Natural killer cell (primary cell): Measurements from ENCODE around the gene TRIM39. TPM values are rescaled to one million over a fixed set of nuclear protein-coding genes. Genes with fewer than 3 reads are reported as not detected.

Source experiments
- ATAC-seq, 3 donors: fragments of 150-1000 bp in 2 of 3; fragments of 200-7000 bp in 1 of 3; cut with Tn5 transposase; 1 replicate in 1 of 3; 2 replicates in 2 of 3; pipeline ENCODE4 v1.10.0; 2021; ENCODE audit warnings: mild to moderate bottlenecking in 2 of 3, moderate library complexity in 2 of 3
- DNase-seq, 2 donors: peaks; one replicate each; pipeline versions ENCODE4 v3.0.0 to v3.0.0-alpha.2; 2013 to 2021; ENCODE audit warnings: mixed read lengths in 1 of 2
- H3K27ac ChIP-seq: one replicate; pipeline ENCODE4 v1.5.1; 2013; ENCODE audit warnings: mild to moderate bottlenecking, low read length
- H3K27me3 ChIP-seq: one replicate; pipeline ENCODE4 v1.6.1; 2013; ENCODE audit warnings: low read length; ENCODE audit not compliant: control insufficient read depth, insufficient read depth
- H3K36me3 ChIP-seq: one replicate; pipeline ENCODE4 v1.6.1; 2013; ENCODE audit warnings: low read length; ENCODE audit not compliant: control insufficient read depth, insufficient read depth
- H3K4me1 ChIP-seq: one replicate; pipeline ENCODE4 v1.6.1; 2013; ENCODE audit warnings: low read length; ENCODE audit not compliant: control insufficient read depth, insufficient read depth
- H3K4me3 ChIP-seq: one replicate; pipeline ENCODE4 v1.5.1; 2013; ENCODE audit warnings: low read length
- H3K9me3 ChIP-seq: one replicate; pipeline ENCODE4 v1.6.1; 2013; ENCODE audit warnings: low read length; ENCODE audit not compliant: control insufficient read depth, insufficient read depth
- H3K27ac Mint-ChIP-seq, 2 donors: one replicate each; pipeline ENCODE4 v1.8.0; 2022; ENCODE audit warnings: mild to moderate bottlenecking in 2 of 2, mixed read lengths in 2 of 2, moderate library complexity in 1 of 2
- H3K27me3 Mint-ChIP-seq, 2 donors: one replicate each; pipeline ENCODE4 v1.8.0; 2022; ENCODE audit warnings: low read depth in 2 of 2, mixed read lengths in 2 of 2
- H3K36me3 Mint-ChIP-seq: one replicate; pipeline ENCODE4 v1.8.0; 2022; ENCODE audit warnings: mixed read lengths
- H3K4me1 Mint-ChIP-seq, 2 donors: one replicate each; pipeline ENCODE4 v1.8.0; 2022; ENCODE audit warnings: mixed read lengths in 2 of 2
- H3K4me3 Mint-ChIP-seq: one replicate; pipeline ENCODE4 v1.8.0; 2022; ENCODE audit warnings: mild to moderate bottlenecking, moderate library complexity, mixed read lengths
- H3K9me3 Mint-ChIP-seq, 2 donors: one replicate each; pipeline ENCODE4 v1.8.0; 2022; ENCODE audit warnings: mixed read lengths in 2 of 2
- WGBS: methylation state at CpG from one replicate; pipeline ENCODE4 v1.1.7; 2013; ENCODE audit warnings: missing lambda C conversion rate; ENCODE audit not compliant: insufficient coverage; 5-methylcytosine and 5-hydroxymethylcytosine counted together
- intact Hi-C: fragments of 100-400 bp; cut with micrococcal nuclease; formaldehyde crosslinking; loops from one replicate; pipeline ENCODE4 v1.14.2; 2022
- total RNA-seq, 4 donors: library from RNA; stranded (reverse); fragments of 120-200 nt in 1 of 4; gene quantifications; one replicate each; pipeline versions ENCODE4 v1.2.3 to v1.2.4, GENCODE V29; 2013 to 2022
- TF ChIP-seq, protein P1 (sequence below): fragments of 200-600 bp; IDR thresholded peaks from one replicate; pipeline ENCODE4 v1.8.0; 2022; ENCODE audit warnings: antibody characterized with exemption

The TRIM39 gene
- total RNA-seq, 3 donors from 2014 or later (not counting 1 experiment from before 2014, with no cell fraction given): 32.1 to 40.1 (median 38.5) TPM

DNA sequence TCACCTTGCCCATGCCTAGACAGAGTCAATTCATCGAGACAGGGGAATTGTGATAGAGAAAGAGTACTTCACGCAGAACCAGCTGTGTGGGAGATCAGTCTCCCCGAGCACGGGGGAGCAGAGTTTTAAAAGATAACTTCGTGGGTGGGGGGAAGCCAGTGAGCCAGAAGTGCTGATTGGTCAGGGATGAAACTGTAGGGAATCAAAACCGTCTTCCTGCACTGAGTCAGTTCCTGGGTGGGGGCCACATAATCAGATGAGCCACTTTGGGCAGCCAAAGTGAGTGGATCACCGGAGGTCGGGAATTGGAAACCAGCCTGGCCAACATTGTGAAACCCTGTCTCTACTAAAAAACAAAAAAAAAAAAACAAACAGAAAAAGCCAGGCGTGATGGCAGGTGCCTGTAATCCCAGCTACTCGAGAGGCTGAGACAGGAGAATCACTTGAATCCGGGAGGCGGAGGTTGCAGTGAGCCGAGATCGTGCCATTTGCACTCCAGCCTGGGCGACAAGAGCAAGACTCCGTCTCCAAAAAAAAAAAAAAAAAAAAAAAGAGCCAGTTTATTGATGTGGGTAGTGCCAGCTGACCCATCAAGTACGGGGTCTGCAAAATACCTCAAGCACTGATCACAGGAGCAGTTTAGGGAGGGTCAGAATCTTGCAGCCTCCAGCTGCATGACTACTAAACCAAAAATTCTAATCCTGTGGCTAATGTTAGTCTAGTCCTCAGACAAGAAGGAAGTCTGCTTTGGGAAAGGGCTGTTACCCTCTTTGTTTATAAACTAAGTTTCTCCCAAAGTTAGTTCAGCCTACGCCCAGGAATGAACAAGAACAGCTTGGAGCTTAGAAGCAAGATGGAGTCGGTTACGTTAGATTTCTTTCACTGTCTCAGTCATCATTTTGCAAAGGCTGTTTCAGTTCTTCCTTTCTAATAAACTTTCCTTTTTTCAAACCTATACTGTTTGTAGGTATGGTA is 3.9 kb upstream of the TRIM39 start:
- Mint-ChIP-seq H3K36me3 (no peaks in the 10 kb centered on the region), H3K27ac (peak overlapping the region; percentile 98 to 99), H3K4me1 (peaks cover 73 to 93% of the 10 kb centered on the region in 2 donors), H3K9me3 (no peaks in the 10 kb centered on the region), H3K27me3 (no peaks in the 10 kb centered on the region), H3K4me3 (peak overlapping the region; percentile 40)
- H3K36me3 ChIP-seq: peaks cover 4% of the 10 kb centered on the region
- TF ChIP-seq, protein P1, sequence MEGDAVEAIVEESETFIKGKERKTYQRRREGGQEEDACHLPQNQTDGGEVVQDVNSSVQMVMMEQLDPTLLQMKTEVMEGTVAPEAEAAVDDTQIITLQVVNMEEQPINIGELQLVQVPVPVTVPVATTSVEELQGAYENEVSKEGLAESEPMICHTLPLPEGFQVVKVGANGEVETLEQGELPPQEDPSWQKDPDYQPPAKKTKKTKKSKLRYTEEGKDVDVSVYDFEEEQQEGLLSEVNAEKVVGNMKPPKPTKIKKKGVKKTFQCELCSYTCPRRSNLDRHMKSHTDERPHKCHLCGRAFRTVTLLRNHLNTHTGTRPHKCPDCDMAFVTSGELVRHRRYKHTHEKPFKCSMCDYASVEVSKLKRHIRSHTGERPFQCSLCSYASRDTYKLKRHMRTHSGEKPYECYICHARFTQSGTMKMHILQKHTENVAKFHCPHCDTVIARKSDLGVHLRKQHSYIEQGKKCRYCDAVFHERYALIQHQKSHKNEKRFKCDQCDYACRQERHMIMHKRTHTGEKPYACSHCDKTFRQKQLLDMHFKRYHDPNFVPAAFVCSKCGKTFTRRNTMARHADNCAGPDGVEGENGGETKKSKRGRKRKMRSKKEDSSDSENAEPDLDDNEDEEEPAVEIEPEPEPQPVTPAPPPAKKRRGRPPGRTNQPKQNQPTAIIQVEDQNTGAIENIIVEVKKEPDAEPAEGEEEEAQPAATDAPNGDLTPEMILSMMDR: no peak
- H3K27me3 ChIP-seq: no peaks in the 10 kb centered on the region
- H3K4me1 ChIP-seq: peaks cover 42% of the 10 kb centered on the region
- H3K9me3 ChIP-seq: no peaks in the 10 kb centered on the region
- H3K27ac ChIP-seq: peak overlapping the region; percentile 9
- intact Hi-C loops: no loop called here
- no peak overlapping the region for H3K4me3 ChIP-seq
- no peak for ATAC-seq
- WGBS: 77% methylated on average over 20 of the region's 20 CpGs
- no peak for DNase-seq

DNA sequence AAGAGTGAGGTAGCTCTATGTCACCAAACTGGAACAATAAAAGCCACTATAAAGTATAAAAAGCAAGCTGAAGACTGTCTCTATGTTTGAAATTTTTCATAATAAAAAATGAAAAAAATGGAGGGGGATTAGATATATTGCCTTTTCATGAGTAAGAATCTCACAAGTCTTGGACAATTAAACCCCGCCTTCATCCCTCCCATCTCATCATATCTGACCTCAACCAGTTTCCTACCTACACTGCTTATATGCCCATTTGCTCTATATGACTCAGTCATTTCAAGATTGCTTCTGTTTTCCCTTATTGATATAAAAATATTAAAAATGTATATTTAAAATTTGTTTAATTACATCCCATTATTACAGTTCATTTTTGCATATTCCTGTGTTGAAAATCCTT is 2.9 kb upstream of the TRIM39 start:
- intact Hi-C loops: no loop called here
- H3K4me1 Mint-ChIP-seq: peaks cover 67 to 87% of the 10 kb centered on the region in 2 donors
- peak in 1 of 2 donors; percentile 26 for DNase-seq
- H3K36me3 ChIP-seq: peaks cover 3% of the 10 kb centered on the region
- H3K4me3 Mint-ChIP-seq: peak overlapping the region; percentile 17
- WGBS: 100% methylated on average over 1 of the region's 1 CpG
- no peak for ATAC-seq
- no peak overlapping the region for H3K27ac ChIP-seq
- H3K9me3 Mint-ChIP-seq: no peaks in the 10 kb centered on the region
- no peaks in the 10 kb centered on the region for H3K36me3 Mint-ChIP-seq
- peak overlapping the region; percentile 98 to 99 for H3K27ac Mint-ChIP-seq
- H3K4me1 ChIP-seq: peaks cover 37% of the 10 kb centered on the region
- no peaks in the 10 kb centered on the region for H3K9me3 ChIP-seq
- TF ChIP-seq, protein P1: no peak
- no peak overlapping the region for H3K4me3 ChIP-seq
- H3K27me3 Mint-ChIP-seq: no peaks in the 10 kb centered on the region
- no peaks in the 10 kb centered on the region for H3K27me3 ChIP-seq

DNA sequence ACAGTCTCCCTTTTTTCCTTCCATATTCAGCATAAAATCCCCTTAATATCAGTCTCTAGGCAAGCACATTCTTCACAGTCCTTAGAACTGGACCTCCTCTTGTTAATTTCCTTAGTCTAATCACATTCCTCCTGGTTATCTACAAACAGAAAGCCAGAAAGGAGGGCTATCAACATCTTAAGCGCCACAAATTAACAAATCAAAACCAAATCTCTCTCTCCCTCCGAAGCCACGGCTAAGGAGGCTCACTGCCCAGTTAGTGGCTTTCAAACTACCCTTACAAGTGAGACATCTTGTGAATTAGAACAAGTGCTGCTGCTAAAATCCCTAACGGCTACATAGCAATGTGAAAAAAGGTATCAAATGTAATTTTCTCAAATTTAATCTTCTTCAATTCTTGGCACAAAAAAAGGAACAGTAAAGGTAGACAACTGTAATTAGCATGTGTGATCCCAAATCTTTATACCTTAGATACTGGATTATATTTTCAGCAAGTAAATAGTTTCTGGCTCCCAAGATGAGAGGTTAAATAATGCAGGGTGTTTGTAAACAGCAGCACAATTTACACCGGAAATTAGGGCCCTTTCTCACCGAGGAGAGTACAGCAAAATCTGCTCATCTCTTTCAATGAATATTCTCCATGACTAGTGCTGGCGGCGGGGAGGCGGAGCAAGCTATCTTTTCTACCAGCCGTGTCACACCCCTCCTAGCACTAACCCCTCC is 1.4 kb upstream of the TRIM39 start:
- H3K4me1 ChIP-seq: peaks cover 37% of the 10 kb centered on the region
- DNase-seq (peak in 1 of 2 donors; percentile 93), ATAC-seq (peak in 1 of 3 donors; percentile 74)
- H3K9me3 ChIP-seq: no peaks in the 10 kb centered on the region
- peak overlapping the region; percentile 98 to 99 for H3K27ac Mint-ChIP-seq
- H3K27ac ChIP-seq: peak overlapping the region; percentile 85
- intact Hi-C loops: no loop called here
- no peaks in the 10 kb centered on the region for H3K27me3 Mint-ChIP-seq
- H3K27me3 ChIP-seq: no peaks in the 10 kb centered on the region
- peaks cover 9% of the 10 kb centered on the region for H3K36me3 Mint-ChIP-seq
- peaks cover 11% of the 10 kb centered on the region for H3K36me3 ChIP-seq
- H3K4me3 Mint-ChIP-seq: peak overlapping the region; percentile 99
- TF ChIP-seq, protein P1: no peak
- H3K4me1 Mint-ChIP-seq: peaks cover 56 to 73% of the 10 kb centered on the region in 2 donors
- peak overlapping the region; percentile 88 for H3K4me3 ChIP-seq
- H3K9me3 Mint-ChIP-seq: no peaks in the 10 kb centered on the region
- WGBS: 7% methylated on average over 9 of the region's 10 CpGs
